ENCODE measurements around the gene TMEM130.
"Not testable (repeated sequence)": the region's sequence is repeated elsewhere in the genome, so short reads cannot be mapped to it uniquely, and the experiment has no call there.

TMEM130 gene

GRCh38 chr7:98877146-98877545, 7.3 kb upstream of the TMEM130 start:
- DNase-seq = no peak

- no peak for DNase-seq
These were observed 5.7 kb upstream of the TMEM130 start for GRCh38 chr7:98875501-98875900.

- DNase-seq = no peak
These were observed 5.1 kb upstream of the TMEM130 start for GRCh38 chr7:98874942-98875341.

- DNase-seq = not testable (repeated sequence)
These were observed 3.8 kb upstream of the TMEM130 start for GRCh38 chr7:98873610-98874009.

- DNase-seq = peak in 1 of 2 donors; percentile 10
These were observed 2.6 kb upstream of the TMEM130 start for GRCh38 chr7:98872328-98872924.

GRCh38 chr7:98870807-98871491, 1.1 kb upstream of the TMEM130 start:
- DNase-seq = no peak

- DNase-seq = peak; percentile 57 to 60
These were observed 372 bp upstream of the TMEM130 start for GRCh38 chr7:98870121-98870651.

GRCh38 chr7:98869027-98869596, 702 bp downstream of the TMEM130 start:
- no peak for DNase-seq

- no peak for DNase-seq
These were observed 1.4 kb downstream of the TMEM130 start for GRCh38 chr7:98868450-98868849.

GRCh38 chr7:98866765-98867164, 3.0 kb downstream of the TMEM130 start:
- DNase-seq = no peak

- DNase-seq = no peak
These were observed 3.5 kb downstream of the TMEM130 start for GRCh38 chr7:98866351-98866750.

GRCh38 chr7:98864731-98865453, 4.9 kb downstream of the TMEM130 start:
- DNase-seq = no peak

- DNase-seq = no peak
These were observed 6.2 kb downstream of the TMEM130 start for GRCh38 chr7:98863601-98864000.

GRCh38 chr7:98862716-98863420, 6.9 kb downstream of the TMEM130 start:
- no peak for DNase-seq

- DNase-seq = no peak
These were observed 7.6 kb downstream of the TMEM130 start for GRCh38 chr7:98862203-98862602.

GRCh38 chr7:98860071-98860470, 9.7 kb downstream of the TMEM130 start:
- no peak for DNase-seq

- no peak for DNase-seq
These were observed 14.0 kb downstream of the TMEM130 start for GRCh38 chr7:98855610-98856422.

GRCh38 chr7:98852826-98853225, 17.0 kb downstream of the TMEM130 start:
- DNase-seq = no peak

- no peak for DNase-seq
These were observed 20.9 kb downstream of the TMEM130 start for GRCh38 chr7:98848918-98849317.

- DNase-seq = not testable (repeated sequence)
These were observed 27.3 kb downstream of the TMEM130 start for GRCh38 chr7:98842552-98842951.

GRCh38 chr7:98841179-98841997, 28.4 kb downstream of the TMEM130 start:
- peak; percentile 75 to 79 for DNase-seq

Data from stimulated activated CD4-positive, alpha-beta T cell treated with anti-CD3 and anti-CD28 coated beads, Interleukin-2, amount 100 ng/mL, for 48 hours (primary cell).